ENCODE measurements around the gene DAAM1.

DAAM1 gene

GRCh38 chr14:59224341-59224740, 35.9 kb downstream of the DAAM1 start:
- Histone ChIP-seq H3K27ac (ENCODE audit: low read depth, low read length) (no peak overlapping the region), H3K27me3 (ENCODE audit: control insufficient read depth in 1 of 2, insufficient read depth in 2 of 2, low read length in 2 of 2) (no peaks in the 10 kb centered on the region), H3K4me3 (ENCODE audit: low read depth in 1 of 2, low read length in 2 of 2) (no peak overlapping the region), H3K4me1 (ENCODE audit: insufficient read depth, low read length) (peaks cover 64% of the 10 kb centered on the region), H3K36me3 (ENCODE audit: insufficient read depth, low read length) (no peaks in the 10 kb centered on the region), H3K9ac (ENCODE audit: low read length) (no peak overlapping the region), H3K9me3 (ENCODE audit: low read length) (no peaks in the 10 kb centered on the region)

DNA sequence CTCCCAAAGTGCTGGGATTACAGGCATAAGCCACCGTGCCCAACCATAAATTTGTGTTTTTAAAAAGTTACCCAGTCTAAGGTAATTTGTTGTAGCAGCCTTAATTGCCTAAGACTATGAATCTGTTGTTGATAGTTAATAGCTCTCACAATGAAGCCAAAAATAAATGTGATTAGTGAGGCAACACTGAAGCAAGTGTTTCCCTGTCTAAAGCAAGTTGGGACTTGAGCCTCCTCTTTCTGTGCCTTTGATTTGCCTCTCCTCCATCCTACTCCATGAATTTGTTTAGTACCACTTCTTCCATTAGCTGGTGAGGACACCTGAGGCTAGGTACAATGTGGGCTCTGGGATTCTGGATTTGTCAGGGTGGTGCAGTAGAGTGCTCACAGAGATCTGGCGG, 36.8 kb downstream of the DAAM1 start:
- H3K27me3 ChIP-seq (ENCODE audit: control insufficient read depth in 1 of 2, insufficient read depth in 2 of 2, low read length in 2 of 2): no peaks in the 10 kb centered on the region
- H3K36me3 ChIP-seq (ENCODE audit: insufficient read depth, low read length): no peaks in the 10 kb centered on the region
- H3K4me1 ChIP-seq (ENCODE audit: insufficient read depth, low read length): peaks cover 67% of the 10 kb centered on the region
- H3K9me3 ChIP-seq (ENCODE audit: low read length): no peaks in the 10 kb centered on the region
- no peak overlapping the region for H3K9ac ChIP-seq (ENCODE audit: low read length)
- no peak overlapping the region for H3K27ac ChIP-seq (ENCODE audit: low read depth, low read length)
- H3K4me3 ChIP-seq (ENCODE audit: low read depth in 1 of 2, low read length in 2 of 2): no peak overlapping the region

GRCh38 chr14:59228421-59228820, 40.0 kb downstream of the DAAM1 start:
- Histone ChIP-seq H3K9me3 (ENCODE audit: low read length) (no peaks in the 10 kb centered on the region), H3K27me3 (ENCODE audit: control insufficient read depth in 1 of 2, insufficient read depth in 2 of 2, low read length in 2 of 2) (no peaks in the 10 kb centered on the region), H3K9ac (ENCODE audit: low read length) (no peak overlapping the region), H3K36me3 (ENCODE audit: insufficient read depth, low read length) (no peaks in the 10 kb centered on the region), H3K27ac (ENCODE audit: low read depth, low read length) (no peak overlapping the region), H3K4me3 (ENCODE audit: low read depth in 1 of 2, low read length in 2 of 2) (no peak overlapping the region), H3K4me1 (ENCODE audit: insufficient read depth, low read length) (peaks cover 50% of the 10 kb centered on the region)

- Histone ChIP-seq H3K36me3 (ENCODE audit: insufficient read depth, low read length) (no peaks in the 10 kb centered on the region), H3K4me1 (ENCODE audit: insufficient read depth, low read length) (peaks cover 50% of the 10 kb centered on the region), H3K27ac (ENCODE audit: low read depth, low read length) (no peak overlapping the region), H3K9me3 (ENCODE audit: low read length) (no peaks in the 10 kb centered on the region), H3K9ac (ENCODE audit: low read length) (no peak overlapping the region), H3K4me3 (ENCODE audit: low read depth in 1 of 2, low read length in 2 of 2) (no peak overlapping the region), H3K27me3 (ENCODE audit: control insufficient read depth in 1 of 2, insufficient read depth in 2 of 2, low read length in 2 of 2) (no peaks in the 10 kb centered on the region)
These were observed 41.4 kb downstream of the DAAM1 start for GRCh38 chr14:59229653-59230406.

DNA sequence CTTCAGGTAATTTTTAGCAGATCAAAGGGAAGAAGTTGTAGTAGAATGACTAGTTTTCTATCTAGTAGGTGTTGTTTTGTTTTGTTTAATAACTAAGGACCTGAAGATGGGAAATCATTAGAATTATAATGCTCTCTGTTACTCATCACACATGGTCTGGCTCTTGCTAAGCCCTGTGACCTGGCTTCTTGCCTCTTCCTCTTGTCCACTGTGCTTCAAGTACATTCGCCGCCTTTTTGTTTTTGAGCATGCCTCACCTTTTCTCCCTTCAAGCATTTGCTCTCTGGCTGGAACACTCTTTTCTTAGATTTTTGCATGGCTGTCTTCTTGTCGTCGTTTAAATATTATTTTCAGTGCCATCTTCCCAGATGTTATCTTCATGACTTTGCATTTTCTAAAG, 47.7 kb downstream of the DAAM1 start:
- Histone ChIP-seq H3K36me3 (ENCODE audit: insufficient read depth, low read length) (no peaks in the 10 kb centered on the region), H3K27ac (ENCODE audit: low read depth, low read length) (no peak overlapping the region), H3K4me1 (ENCODE audit: insufficient read depth, low read length) (peaks cover 37% of the 10 kb centered on the region), H3K9ac (ENCODE audit: low read length) (no peak overlapping the region), H3K27me3 (ENCODE audit: control insufficient read depth in 1 of 2, insufficient read depth in 2 of 2, low read length in 2 of 2) (no peaks in the 10 kb centered on the region), H3K9me3 (ENCODE audit: low read length) (no peaks in the 10 kb centered on the region), H3K4me3 (ENCODE audit: low read depth in 1 of 2, low read length in 2 of 2) (no peak overlapping the region)

DNA sequence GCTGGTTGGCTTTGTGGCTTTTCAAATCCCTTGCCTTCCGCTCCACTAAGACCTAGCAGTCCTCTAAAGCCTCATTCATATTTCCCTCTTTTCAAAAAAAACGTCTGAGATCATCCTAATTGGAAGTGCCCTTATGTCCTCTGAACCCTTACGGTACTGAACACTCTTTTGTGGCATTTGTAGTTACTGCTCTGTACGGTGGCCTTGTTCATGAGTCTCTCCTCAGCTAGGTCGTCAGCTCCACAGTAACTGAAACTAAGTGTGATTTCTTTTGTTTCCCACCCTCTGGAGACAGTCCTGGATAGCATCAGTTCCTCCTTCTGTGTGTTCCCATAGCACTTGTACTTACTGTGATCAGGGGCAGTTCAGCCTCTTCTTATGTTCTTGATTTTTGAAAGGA, 49.7 kb downstream of the DAAM1 start:
- H3K27me3 ChIP-seq (ENCODE audit: control insufficient read depth in 1 of 2, insufficient read depth in 2 of 2, low read length in 2 of 2): no peaks in the 10 kb centered on the region
- H3K36me3 ChIP-seq (ENCODE audit: insufficient read depth, low read length): no peaks in the 10 kb centered on the region
- H3K27ac ChIP-seq (ENCODE audit: low read depth, low read length): peak overlapping the region; percentile 45
- H3K9ac ChIP-seq (ENCODE audit: low read length): no peak overlapping the region
- peaks cover 49% of the 10 kb centered on the region for H3K4me1 ChIP-seq (ENCODE audit: insufficient read depth, low read length)
- no peaks in the 10 kb centered on the region for H3K9me3 ChIP-seq (ENCODE audit: low read length)
- no peak overlapping the region for H3K4me3 ChIP-seq (ENCODE audit: low read depth in 1 of 2, low read length in 2 of 2)

DNA sequence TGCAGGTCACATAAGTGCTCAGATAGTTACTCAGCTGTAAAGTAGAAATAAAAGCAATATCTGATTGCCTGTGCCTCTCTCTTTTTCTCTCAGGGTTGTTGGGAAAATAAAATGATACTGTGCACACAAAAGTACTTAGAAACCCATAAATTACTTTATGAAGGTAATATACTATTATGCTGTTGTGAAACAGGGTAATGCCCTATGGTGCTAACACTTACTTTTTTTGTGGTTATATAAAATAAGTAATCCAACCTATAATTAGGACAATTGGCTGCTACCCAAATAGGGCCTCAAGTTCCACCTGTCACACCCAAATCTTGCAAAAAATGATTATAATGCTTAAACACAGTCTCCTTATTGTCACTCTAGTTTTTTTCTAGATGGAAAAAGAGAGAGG, 50.6 kb downstream of the DAAM1 start:
- H3K27ac ChIP-seq (ENCODE audit: low read depth, low read length): no peak overlapping the region
- no peaks in the 10 kb centered on the region for H3K36me3 ChIP-seq (ENCODE audit: insufficient read depth, low read length)
- no peaks in the 10 kb centered on the region for H3K9me3 ChIP-seq (ENCODE audit: low read length)
- H3K4me1 ChIP-seq (ENCODE audit: insufficient read depth, low read length): peaks cover 49% of the 10 kb centered on the region
- H3K4me3 ChIP-seq (ENCODE audit: low read depth in 1 of 2, low read length in 2 of 2): no peak overlapping the region
- H3K9ac ChIP-seq (ENCODE audit: low read length): no peak overlapping the region
- no peaks in the 10 kb centered on the region for H3K27me3 ChIP-seq (ENCODE audit: control insufficient read depth in 1 of 2, insufficient read depth in 2 of 2, low read length in 2 of 2)

GRCh38 chr14:59240356-59240755, 51.9 kb downstream of the DAAM1 start:
- peaks cover 58% of the 10 kb centered on the region for H3K4me1 ChIP-seq (ENCODE audit: insufficient read depth, low read length)
- no peaks in the 10 kb centered on the region for H3K27me3 ChIP-seq (ENCODE audit: control insufficient read depth in 1 of 2, insufficient read depth in 2 of 2, low read length in 2 of 2)
- H3K4me3 ChIP-seq (ENCODE audit: low read depth in 1 of 2, low read length in 2 of 2): no peak overlapping the region
- no peak overlapping the region for H3K27ac ChIP-seq (ENCODE audit: low read depth, low read length)
- no peak overlapping the region for H3K9ac ChIP-seq (ENCODE audit: low read length)
- no peaks in the 10 kb centered on the region for H3K9me3 ChIP-seq (ENCODE audit: low read length)
- no peaks in the 10 kb centered on the region for H3K36me3 ChIP-seq (ENCODE audit: insufficient read depth, low read length)

- H3K27ac ChIP-seq (ENCODE audit: low read depth, low read length): no peak overlapping the region
- no peak overlapping the region for H3K9ac ChIP-seq (ENCODE audit: low read length)
- H3K4me3 ChIP-seq (ENCODE audit: low read depth in 1 of 2, low read length in 2 of 2): no peak overlapping the region
- H3K36me3 ChIP-seq (ENCODE audit: insufficient read depth, low read length): no peaks in the 10 kb centered on the region
- H3K9me3 ChIP-seq (ENCODE audit: low read length): no peaks in the 10 kb centered on the region
- peaks cover 62% of the 10 kb centered on the region for H3K4me1 ChIP-seq (ENCODE audit: insufficient read depth, low read length)
- H3K27me3 ChIP-seq (ENCODE audit: control insufficient read depth in 1 of 2, insufficient read depth in 2 of 2, low read length in 2 of 2): no peaks in the 10 kb centered on the region
These were observed 52.7 kb downstream of the DAAM1 start for GRCh38 chr14:59241121-59241520.

GRCh38 chr14:59243174-59243573, 54.7 kb downstream of the DAAM1 start:
- no peaks in the 10 kb centered on the region for H3K36me3 ChIP-seq (ENCODE audit: insufficient read depth, low read length)
- H3K4me1 ChIP-seq (ENCODE audit: insufficient read depth, low read length): peaks cover 59% of the 10 kb centered on the region
- H3K9me3 ChIP-seq (ENCODE audit: low read length): no peaks in the 10 kb centered on the region
- no peak overlapping the region for H3K4me3 ChIP-seq (ENCODE audit: low read depth in 1 of 2, low read length in 2 of 2)
- no peak overlapping the region for H3K27ac ChIP-seq (ENCODE audit: low read depth, low read length)
- H3K9ac ChIP-seq (ENCODE audit: low read length): no peak overlapping the region
- H3K27me3 ChIP-seq (ENCODE audit: control insufficient read depth in 1 of 2, insufficient read depth in 2 of 2, low read length in 2 of 2): no peaks in the 10 kb centered on the region

- no peak overlapping the region for H3K27ac ChIP-seq (ENCODE audit: low read depth, low read length)
- H3K9me3 ChIP-seq (ENCODE audit: low read length): no peaks in the 10 kb centered on the region
- no peak overlapping the region for H3K4me3 ChIP-seq (ENCODE audit: low read depth in 1 of 2, low read length in 2 of 2)
- H3K27me3 ChIP-seq (ENCODE audit: control insufficient read depth in 1 of 2, insufficient read depth in 2 of 2, low read length in 2 of 2): no peaks in the 10 kb centered on the region
- H3K9ac ChIP-seq (ENCODE audit: low read length): no peak overlapping the region
- no peaks in the 10 kb centered on the region for H3K36me3 ChIP-seq (ENCODE audit: insufficient read depth, low read length)
- H3K4me1 ChIP-seq (ENCODE audit: insufficient read depth, low read length): peaks cover 57% of the 10 kb centered on the region
These were observed 56.1 kb downstream of the DAAM1 start for GRCh38 chr14:59244581-59244980.

- H3K9ac ChIP-seq (ENCODE audit: low read length): no peak overlapping the region
- H3K36me3 ChIP-seq (ENCODE audit: insufficient read depth, low read length): no peaks in the 10 kb centered on the region
- peaks cover 65% of the 10 kb centered on the region for H3K4me1 ChIP-seq (ENCODE audit: insufficient read depth, low read length)
- H3K9me3 ChIP-seq (ENCODE audit: low read length): no peaks in the 10 kb centered on the region
- H3K4me3 ChIP-seq (ENCODE audit: low read depth in 1 of 2, low read length in 2 of 2): no peak overlapping the region
- H3K27ac ChIP-seq (ENCODE audit: low read depth, low read length): no peak overlapping the region
- no peaks in the 10 kb centered on the region for H3K27me3 ChIP-seq (ENCODE audit: control insufficient read depth in 1 of 2, insufficient read depth in 2 of 2, low read length in 2 of 2)
These were observed 57.4 kb downstream of the DAAM1 start for GRCh38 chr14:59245809-59246295.
